Measurements from ENCODE around the gene PPCDC. TPM values are rescaled to one million over a fixed set of nuclear protein-coding genes. Genes with fewer than 3 reads are reported as not detected.

PPCDC gene
- total and polyA plus RNA-seq, 2 of the 4 experiments (the other 2 are of a cell fraction) = 13.3 to 16.3 TPM

GRCh38 chr15:75054172-75054897 is 30.9 kb downstream of the PPCDC start:
- Histone ChIP-seq H3K18ac (ENCODE audit: low read depth, low read length) (no peak overlapping the region), H2BK20ac (ENCODE audit: low read depth, low read length) (no peak overlapping the region), H3K36me3 (ENCODE audit: control insufficient read depth, insufficient read depth, low read length) (no peaks in the 10 kb centered on the region), H4K20me1 (ENCODE audit: insufficient read depth, low read length) (no peaks in the 10 kb centered on the region), H2BK120ac (ENCODE audit: low read depth, low read length) (no peak overlapping the region), H2AK5ac (ENCODE audit: low read depth, low read length) (no peak overlapping the region), H3K4me3 (ENCODE audit: insufficient read depth, low read depth, low read length) (no peak overlapping the region), H3K9me1 (ENCODE audit: insufficient read depth, low read length) (no peaks in the 10 kb centered on the region; the same call in 1 of the 2 replicates), H3K27me3 (ENCODE audit: control insufficient read depth, insufficient read depth, low read length) (no peaks in the 10 kb centered on the region), H3K9ac (ENCODE audit: low read depth, low read length) (no peak overlapping the region), H4K8ac (ENCODE audit: low read depth in 2 of 2, low read length in 2 of 2) (no peak overlapping the region), H3K23ac (ENCODE audit: low read depth, low read length) (no peak overlapping the region), H2BK15ac (ENCODE audit: low read depth, low read length) (no peak overlapping the region), H3K4me2 (ENCODE audit: low read depth, low read length) (no peak overlapping the region), H3K9me3 (ENCODE audit: control insufficient read depth, insufficient read depth, low read length) (no peaks in the 10 kb centered on the region), H3K56ac (ENCODE audit: extremely low read depth, insufficient read depth, low read length) (no peak overlapping the region), H3K4ac (ENCODE audit: low read depth, low read length) (no peak overlapping the region), H3K27ac (ENCODE audit: insufficient read depth, low read length) (no peak overlapping the region), H2BK5ac (ENCODE audit: low read depth, low read length, poor library complexity, severe bottlenecking) (no peak overlapping the region), H3K14ac (replicated peaks; ENCODE audit: low read depth, low read length) (no peak overlapping the region), H2AK9ac (replicated peaks; ENCODE audit: low read depth, low read length, poor library complexity) (no peak overlapping the region), H2AFZ (replicated peaks; ENCODE audit: low read length, poor library complexity) (no peak overlapping the region), H3K79me1 (ENCODE audit: low read depth in 1 of 2, low read length in 2 of 2) (no peaks in the 10 kb centered on the region; a peak in 1 of 4 replicates), H3K4me1 (ENCODE audit: control insufficient read depth, insufficient read depth, low read length) (no peaks in the 10 kb centered on the region), H4K5ac (ENCODE audit: low read depth, low read length) (no peak overlapping the region), H4K91ac (ENCODE audit: insufficient read depth, low read depth, low read length) (no peak overlapping the region)
- CTCF ChIA-PET = no interaction called here
- dilution Hi-C loops (cut with HindIII; ENCODE audit: low sequenced_read_pairs, unreplicated experiment) (no loop called here), in situ Hi-C loops (cut with MboI; ENCODE audit: low sequenced_read_pairs) (no loop called here), intact Hi-C loops (cut with micrococcal nuclease) (no loop called here)
- WGBS, 2 experiments (ENCODE audit: extremely low coverage in 2 of 2, insufficient read length in 1 of 2) = no CpG with 5 or more reads among the region's 3 CpGs
- no peak for ATAC-seq (ENCODE audit: low read depth)
- DNase-seq = no peak
- POLR2A ChIA-PET (ENCODE audit: unreplicated experiment) = interaction anchor here (0.7 kb wide), 1 partner anchor 16 kb away, joined by 32 read pairs; no protein-coding TSS in a partner anchor
- TF ChIP-seq POLR2A (IDR thresholded peaks at IDR 0.05; ENCODE audit: low read depth, low read length) = no peak
- no peak for TF ChIP-seq CEBPB (IDR thresholded peaks at IDR 0.05; ENCODE audit: low read depth, low read length)
- TF ChIP-seq MAFK (IDR thresholded peaks at IDR 0.05; ENCODE audit: low read depth, low read length) = no peak
- TF ChIP-seq RAD21 (IDR thresholded peaks at IDR 0.05; ENCODE audit: low read length) = no peak
- no peak for TF ChIP-seq USF2 (IDR thresholded peaks at IDR 0.05; ENCODE audit: low read depth, low read length)
- no peak for TF ChIP-seq CTCF (conservative IDR thresholded peaks at IDR 0.05; ENCODE audit: low read depth, low read length)
- no peak for TF ChIP-seq MAZ (IDR thresholded peaks at IDR 0.05; ENCODE audit: borderline replicate concordance, low read depth, low read length)
- TF ChIP-seq ELK1 (IDR thresholded peaks at IDR 0.05; ENCODE audit: borderline replicate concordance, low read depth, low read length) = no peak
- no peak for TF ChIP-seq MXI1 (IDR thresholded peaks at IDR 0.05; ENCODE audit: borderline replicate concordance, low read depth, low read length)
- no peak for TF ChIP-seq NFE2L2 (IDR thresholded peaks at IDR 0.05; ENCODE audit: low read depth, low read length)
- TF ChIP-seq RFX5 (IDR thresholded peaks at IDR 0.05; ENCODE audit: low read depth, low read length) = no peak
- TF ChIP-seq SMC3 (IDR thresholded peaks at IDR 0.05; ENCODE audit: low read depth, low read length) = no peak
- no peak for TF ChIP-seq RCOR1 (IDR thresholded peaks at IDR 0.05; ENCODE audit: insufficient replicate concordance, low read length)
- no peak for TF ChIP-seq FOS (IDR thresholded peaks at IDR 0.05; ENCODE audit: low read depth, low read length)
- no peak for TF ChIP-seq BHLHE40 (IDR thresholded peaks at IDR 0.05; ENCODE audit: low read depth, low read length)
- TF ChIP-seq CHD1 (IDR thresholded peaks at IDR 0.05; ENCODE audit: low read depth, low read length) = no peak
- BruUV-seq (replicated peaks) = no TSS peak
